GM10266 (cell line): Measurements from ENCODE around the gene CTSE.

ENCODE experiments used
- DNase-seq: peaks from one replicate; pipeline ENCODE4 v3.0.0; 2012; ENCODE audit errors: extremely low spot score
- CTCF ChIP-seq: IDR thresholded peaks from 2 replicates; pipeline ENCODE4 v1.5.1; 2012; ENCODE audit warnings: mild to moderate bottlenecking, low read depth; ENCODE audit not compliant: control insufficient read depth, insufficient read depth; ENCODE audit errors: missing control alignments

CTSE gene

GRCh38 chr1:206010060-206010459, 13.6 kb downstream of the CTSE start:
- TF ChIP-seq CTCF = no peak
- no peak for DNase-seq

- DNase-seq = no peak
- no peak for TF ChIP-seq CTCF
Measured at GRCh38 chr1:206006946-206007345, 16.7 kb downstream of the CTSE start.

- no peak for DNase-seq
- TF ChIP-seq CTCF = no peak
Measured at GRCh38 chr1:206005778-206006180, 17.9 kb downstream of the CTSE start.

- no peak for TF ChIP-seq CTCF
- DNase-seq = no peak
Measured at GRCh38 chr1:206005234-206005633, 18.5 kb downstream of the CTSE start.

GRCh38 chr1:206004826-206005225, 18.9 kb downstream of the CTSE start:
- DNase-seq = no peak
- no peak for TF ChIP-seq CTCF

DNA sequence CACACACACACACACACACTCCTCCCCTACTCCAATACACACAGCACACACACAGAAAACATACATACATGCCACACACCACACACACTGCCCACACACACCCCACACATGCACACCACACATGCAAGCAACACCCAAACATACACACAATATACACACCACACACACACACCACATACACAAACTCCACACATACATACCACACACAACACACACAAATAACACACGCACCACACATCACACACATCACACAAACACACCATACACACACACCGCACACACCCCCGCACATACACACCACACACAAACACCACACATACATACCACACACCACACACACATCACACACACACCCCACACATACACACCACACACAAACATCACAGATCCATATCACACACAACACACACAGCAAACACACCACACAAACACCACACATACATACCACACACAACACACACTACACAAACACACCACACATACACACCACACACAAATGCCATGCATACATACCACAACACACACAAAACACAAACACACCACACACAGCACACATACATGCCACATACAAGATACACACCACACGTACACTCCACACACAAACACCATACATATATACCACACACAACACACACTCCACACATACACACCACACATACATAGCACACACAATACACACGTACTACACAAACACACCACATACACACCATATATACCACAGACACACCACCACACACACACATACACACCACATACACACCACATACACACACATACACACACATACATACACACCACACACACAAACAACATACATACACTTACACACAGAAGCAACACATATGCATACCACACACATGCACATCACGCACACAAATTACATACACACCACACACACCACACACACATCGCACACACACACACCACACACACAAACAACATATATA, 19.6 kb downstream of the CTSE start:
- DNase-seq = no peak
- TF ChIP-seq CTCF = no peak
